PC-3 (cell line): Measurements from ENCODE around the gene METTL24.

ENCODE experiments used
- EZH2 ChIP-seq: fragments of 300-600 bp; sonication (generic); IDR thresholded peaks from one replicate; pipeline ENCODE4 v1.6.1; 2017; ENCODE audit warnings: antibody characterized with exemption, mild to moderate bottlenecking, low read length; ENCODE audit not compliant: unreplicated experiment
- TF ChIP-seq, protein P1 (sequence below): fragments of 300-600 bp; sonication (generic); conservative IDR thresholded peaks from 2 replicates; pipeline ENCODE4 v1.5.1; 2017; ENCODE audit warnings: antibody characterized with exemption, low read depth, mild to moderate bottlenecking, low read length

DNA sequence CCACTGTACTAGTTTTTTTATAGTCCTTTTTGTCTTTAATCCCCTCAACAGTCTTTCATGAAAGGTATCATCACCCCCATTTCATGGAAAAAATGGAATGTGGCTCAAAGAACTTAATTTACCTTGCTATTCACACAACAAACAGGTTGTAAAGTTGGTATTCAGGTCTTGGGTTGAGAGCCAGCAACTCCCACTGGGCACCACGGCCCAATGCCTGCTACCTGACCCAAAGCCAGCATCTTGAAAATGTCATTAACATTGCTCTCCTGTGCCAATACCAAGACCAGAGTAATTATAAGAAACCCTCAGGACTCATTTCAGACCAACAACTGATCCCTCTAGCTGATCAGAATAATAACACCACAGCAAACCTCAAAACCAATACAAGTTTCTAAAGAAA is 75.7 kb downstream of the METTL24 start:
- TF ChIP-seq, protein P1, sequence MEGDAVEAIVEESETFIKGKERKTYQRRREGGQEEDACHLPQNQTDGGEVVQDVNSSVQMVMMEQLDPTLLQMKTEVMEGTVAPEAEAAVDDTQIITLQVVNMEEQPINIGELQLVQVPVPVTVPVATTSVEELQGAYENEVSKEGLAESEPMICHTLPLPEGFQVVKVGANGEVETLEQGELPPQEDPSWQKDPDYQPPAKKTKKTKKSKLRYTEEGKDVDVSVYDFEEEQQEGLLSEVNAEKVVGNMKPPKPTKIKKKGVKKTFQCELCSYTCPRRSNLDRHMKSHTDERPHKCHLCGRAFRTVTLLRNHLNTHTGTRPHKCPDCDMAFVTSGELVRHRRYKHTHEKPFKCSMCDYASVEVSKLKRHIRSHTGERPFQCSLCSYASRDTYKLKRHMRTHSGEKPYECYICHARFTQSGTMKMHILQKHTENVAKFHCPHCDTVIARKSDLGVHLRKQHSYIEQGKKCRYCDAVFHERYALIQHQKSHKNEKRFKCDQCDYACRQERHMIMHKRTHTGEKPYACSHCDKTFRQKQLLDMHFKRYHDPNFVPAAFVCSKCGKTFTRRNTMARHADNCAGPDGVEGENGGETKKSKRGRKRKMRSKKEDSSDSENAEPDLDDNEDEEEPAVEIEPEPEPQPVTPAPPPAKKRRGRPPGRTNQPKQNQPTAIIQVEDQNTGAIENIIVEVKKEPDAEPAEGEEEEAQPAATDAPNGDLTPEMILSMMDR: no peak
- no peak for TF ChIP-seq EZH2
